ENCODE data around the gene ACVR1B.

- TF ChIP-seq CTCF (IDR thresholded peaks at IDR 0.05; ENCODE audit: insufficient read depth, low read depth, low read length), result no peak
- TF ChIP-seq EZH2 (IDR thresholded peaks at IDR 0.05; ENCODE audit: insufficient read depth, low read length), result no peak
Observed at GRCh38 chr12:51932218-51933076, 19.1 kb upstream of the ACVR1B start.

All from astrocyte (in vitro differentiated cells and primary cell).